Fibroblast of villous mesenchyme (primary cell): ENCODE results near the gene ZNF784. TPM values are rescaled to one million over a fixed set of nuclear protein-coding genes. Genes with fewer than 3 reads are reported as not detected.
A peak's percentile ranks its signal among the peaks of the same experiment; 100 is the strongest.

ENCODE experiments used
- DNase-seq: peaks from one replicate; pipeline ENCODE4 v3.0.0-alpha.2; 2010; ENCODE audit warnings: low read depth
- H3K4me3 ChIP-seq: 2 replicates; pipeline ENCODE4 v1.5.1; 2011; ENCODE audit warnings: low read depth, mild to moderate bottlenecking, low read length
- CTCF ChIP-seq: IDR thresholded peaks from 2 replicates; pipeline ENCODE4 v1.5.1; 2012; ENCODE audit warnings: low read depth, mild to moderate bottlenecking, low read length; ENCODE audit not compliant: insufficient read depth
- total RNA-seq: library from RNA; depleted of rRNA; stranded (reverse); fragments of >200 nt; gene quantifications from 2 replicates; pipeline ENCODE4 v1.2.3, GENCODE V29; 2012

ZNF784 gene
- total RNA-seq, 1 donor, result 5.6 TPM

- no peak for TF ChIP-seq CTCF
- peak within 1 kb of the TSS; percentile 84 for H3K4me3 ChIP-seq
- DNase-seq, result peak; percentile 73
Observed at GRCh38 chr19:55647732-55648584, 23.6 kb upstream of the ZNF784 start, which contains the start of gene CCDC106. Gene CCDC106 (plus strand): TSS chr19:55648212. CDS start chr19:55649047, 835 bp downstream.

GRCh38 chr19:55646889-55647731 lies 22.7 kb upstream of the ZNF784 start:
- DNase-seq, result no peak
- TF ChIP-seq CTCF, result no peak
- H3K4me3 ChIP-seq, result peak overlapping the region; percentile 84

- DNase-seq, result no peak
Observed at GRCh38 chr19:55645512-55645881, 21.1 kb upstream of the ZNF784 start.

GRCh38 chr19:55644842-55645511 lies 20.6 kb upstream of the ZNF784 start:
- H3K4me3 ChIP-seq, result peak overlapping the region; percentile 72
- DNase-seq, result no peak
- TF ChIP-seq CTCF, result no peak

More at GRCh38 chr19:55645512-55645881, 21.1 kb upstream of the ZNF784 start:
- no peak overlapping the region for H3K4me3 ChIP-seq
- TF ChIP-seq CTCF, result no peak

- no peak for DNase-seq
- H3K4me3 ChIP-seq, result peak overlapping the region; percentile 72
- no peak for TF ChIP-seq CTCF
Observed at GRCh38 chr19:55644191-55644833, 19.9 kb upstream of the ZNF784 start.

- TF ChIP-seq CTCF, result no peak
- peak overlapping the region; percentile 72 for H3K4me3 ChIP-seq
- no peak for DNase-seq
Observed at GRCh38 chr19:55643887-55644176, 19.5 kb upstream of the ZNF784 start.
